Measurements from ENCODE around the gene DGKQ.

Gene DGKQ

GRCh38 chr4:917992-918391 lies 55.4 kb downstream of the DGKQ start:
- no peak overlapping the region for H3K4me3 ChIP-seq (ENCODE audit: low read depth, low read length)
- no peak for DNase-seq (ENCODE audit: low read depth)
- TF ChIP-seq, protein P1, sequence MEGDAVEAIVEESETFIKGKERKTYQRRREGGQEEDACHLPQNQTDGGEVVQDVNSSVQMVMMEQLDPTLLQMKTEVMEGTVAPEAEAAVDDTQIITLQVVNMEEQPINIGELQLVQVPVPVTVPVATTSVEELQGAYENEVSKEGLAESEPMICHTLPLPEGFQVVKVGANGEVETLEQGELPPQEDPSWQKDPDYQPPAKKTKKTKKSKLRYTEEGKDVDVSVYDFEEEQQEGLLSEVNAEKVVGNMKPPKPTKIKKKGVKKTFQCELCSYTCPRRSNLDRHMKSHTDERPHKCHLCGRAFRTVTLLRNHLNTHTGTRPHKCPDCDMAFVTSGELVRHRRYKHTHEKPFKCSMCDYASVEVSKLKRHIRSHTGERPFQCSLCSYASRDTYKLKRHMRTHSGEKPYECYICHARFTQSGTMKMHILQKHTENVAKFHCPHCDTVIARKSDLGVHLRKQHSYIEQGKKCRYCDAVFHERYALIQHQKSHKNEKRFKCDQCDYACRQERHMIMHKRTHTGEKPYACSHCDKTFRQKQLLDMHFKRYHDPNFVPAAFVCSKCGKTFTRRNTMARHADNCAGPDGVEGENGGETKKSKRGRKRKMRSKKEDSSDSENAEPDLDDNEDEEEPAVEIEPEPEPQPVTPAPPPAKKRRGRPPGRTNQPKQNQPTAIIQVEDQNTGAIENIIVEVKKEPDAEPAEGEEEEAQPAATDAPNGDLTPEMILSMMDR (IDR thresholded peaks at IDR 0.05; ENCODE audit: low read depth, low read length, missing control alignments) = no peak

- no peak for DNase-seq (ENCODE audit: low read depth)
- H3K4me3 ChIP-seq (ENCODE audit: low read depth, low read length) = no peak overlapping the region
- TF ChIP-seq, protein P1 (IDR thresholded peaks at IDR 0.05; ENCODE audit: low read depth, low read length, missing control alignments) = no peak
Measured at GRCh38 chr4:917466-917865, 55.9 kb downstream of the DGKQ start.

- TF ChIP-seq, protein P1 (IDR thresholded peaks at IDR 0.05; ENCODE audit: low read depth, low read length, missing control alignments) = no peak
- no peak for DNase-seq (ENCODE audit: low read depth)
- H3K4me3 ChIP-seq (ENCODE audit: low read depth, low read length) = no peak overlapping the region
Measured at GRCh38 chr4:915595-915994, 57.8 kb downstream of the DGKQ start.

- TF ChIP-seq, protein P1 (IDR thresholded peaks at IDR 0.05; ENCODE audit: low read depth, low read length, missing control alignments) = no peak
- no peak overlapping the region for H3K4me3 ChIP-seq (ENCODE audit: low read depth, low read length)
- no peak for DNase-seq (ENCODE audit: low read depth)
Measured at GRCh38 chr4:915041-915474, 58.3 kb downstream of the DGKQ start.

DNA sequence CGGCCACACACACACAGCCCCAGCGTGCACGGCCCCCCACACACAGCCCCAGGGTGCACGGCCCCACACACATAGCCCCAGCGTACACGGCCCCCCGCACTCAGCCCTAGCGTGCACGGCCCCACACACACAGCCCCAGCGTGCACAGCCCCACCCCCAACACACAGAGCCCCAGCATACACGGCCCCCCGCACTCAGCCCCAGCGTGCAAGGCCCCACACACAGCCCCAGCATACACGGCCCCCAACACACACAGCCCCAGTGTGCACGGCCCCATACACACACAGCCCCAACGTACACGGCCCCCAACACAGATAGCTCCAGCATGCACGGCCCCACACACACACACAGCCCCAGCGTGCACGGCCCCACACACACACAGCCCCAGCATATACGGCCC lies 58.8 kb downstream of the DGKQ start:
- no peak for DNase-seq (ENCODE audit: low read depth)
- H3K4me3 ChIP-seq (ENCODE audit: low read depth, low read length) = no peak overlapping the region
- TF ChIP-seq, protein P1 (IDR thresholded peaks at IDR 0.05; ENCODE audit: low read depth, low read length, missing control alignments) = no peak

DNA sequence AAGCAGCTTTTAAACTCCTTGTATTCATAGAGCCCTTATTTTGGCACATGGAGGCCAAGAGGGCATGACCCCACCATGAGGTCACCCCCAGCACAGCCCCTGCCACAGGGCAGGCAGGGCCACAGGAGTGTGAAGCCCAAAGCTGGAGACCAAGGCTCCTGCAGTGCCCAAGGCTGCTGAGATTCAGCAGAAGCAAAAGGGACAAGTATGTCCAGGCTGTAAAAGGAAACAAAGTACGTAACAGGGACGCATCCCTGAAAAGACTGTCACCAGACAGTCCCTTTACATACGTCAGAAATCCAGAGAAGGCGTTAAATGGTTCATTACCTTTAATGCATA lies 60.1 kb downstream of the DGKQ start:
- no peak for DNase-seq (ENCODE audit: low read depth)
- no peak overlapping the region for H3K4me3 ChIP-seq (ENCODE audit: low read depth, low read length)
- TF ChIP-seq, protein P1 (IDR thresholded peaks at IDR 0.05; ENCODE audit: low read depth, low read length, missing control alignments) = no peak

- DNase-seq (ENCODE audit: low read depth) = no peak
Measured at GRCh38 chr4:912548-913279, 60.7 kb downstream of the DGKQ start.

More at GRCh38 chr4:912548-913279, 60.7 kb downstream of the DGKQ start:
- H3K4me3 ChIP-seq (ENCODE audit: low read depth, low read length) = no peak overlapping the region
- TF ChIP-seq, protein P1 (IDR thresholded peaks at IDR 0.05; ENCODE audit: low read depth, low read length, missing control alignments) = no peak
